Right kidney (tissue), 1 donor: ENCODE results near the gene CFAP251.
"Not testable (repeated sequence)": the region's sequence is repeated elsewhere in the genome, so short reads cannot be mapped to it uniquely, and the experiment has no call there.

Source experiments
- DNase-seq: peaks from one replicate; pipeline ENCODE4 v3.0.0-alpha.2; 2016

CFAP251 gene

DNA sequence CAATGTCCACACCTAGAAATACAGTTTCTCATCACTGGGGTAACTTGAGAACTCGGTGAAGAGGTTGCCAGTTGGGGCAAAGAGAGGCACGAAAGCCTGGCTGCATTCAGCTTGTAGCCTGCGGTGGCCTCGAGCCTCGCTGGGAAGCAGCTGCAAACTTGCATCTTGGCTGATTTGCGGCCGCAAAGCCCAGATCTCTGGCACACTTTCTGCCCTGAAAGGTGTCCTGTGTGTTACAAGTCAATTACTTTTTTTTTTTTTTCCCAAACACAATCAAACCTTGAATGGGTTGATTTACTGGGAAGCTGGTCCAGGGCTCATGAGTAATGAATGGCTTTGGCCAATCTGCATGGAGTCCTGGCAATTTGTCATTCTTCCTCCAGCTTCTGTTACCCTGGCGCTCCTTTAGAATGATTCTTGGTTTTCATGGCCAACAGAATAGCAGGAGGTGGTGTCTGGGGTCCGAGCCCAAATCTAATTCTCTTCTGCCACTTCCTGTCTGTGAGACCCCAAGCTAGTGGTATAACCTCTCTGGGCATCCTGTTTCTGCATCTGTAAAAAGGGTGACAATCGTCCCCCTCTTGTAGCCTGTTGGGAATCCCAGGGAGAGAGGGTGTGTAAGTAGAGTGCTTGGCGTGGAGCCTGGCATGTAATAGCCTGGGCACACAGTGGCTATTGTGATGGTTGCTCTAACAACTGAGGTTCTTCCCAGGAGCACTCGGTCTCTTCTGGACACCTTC, 109.9 kb downstream of the CFAP251 start:
- no peak for DNase-seq

DNA sequence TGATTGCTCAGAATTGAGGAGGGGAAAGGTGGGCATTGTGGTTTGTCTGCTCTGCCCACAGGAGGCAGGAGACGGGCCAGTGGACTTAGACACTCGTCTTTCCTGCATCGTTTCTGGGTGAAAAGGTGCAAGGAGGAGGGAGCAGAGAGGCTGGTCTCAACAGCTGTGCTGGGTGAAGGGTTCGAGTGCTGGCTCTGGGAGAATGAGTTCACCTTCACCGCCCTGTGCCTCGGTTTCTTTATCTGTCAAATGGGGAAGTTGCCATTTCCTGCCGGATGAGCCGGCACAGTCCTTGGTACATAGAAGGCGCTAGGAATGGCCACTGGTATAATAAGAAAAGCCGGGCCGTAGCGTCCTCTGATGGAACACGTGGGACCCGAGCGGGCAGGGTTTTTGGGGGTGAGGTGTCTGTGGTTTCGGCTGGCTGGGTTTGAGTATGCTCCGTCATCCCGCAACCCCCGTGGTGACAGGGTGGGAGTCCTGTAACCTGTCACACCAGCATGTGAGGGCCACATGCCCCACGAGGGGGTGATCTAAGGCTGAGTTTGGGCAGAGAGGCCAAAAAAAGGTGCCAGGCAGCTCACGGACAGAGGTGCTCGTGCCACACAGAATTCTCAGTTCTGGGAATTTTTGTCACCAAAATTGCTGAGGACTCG, 110.6 kb downstream of the CFAP251 start:
- no peak for DNase-seq

DNA sequence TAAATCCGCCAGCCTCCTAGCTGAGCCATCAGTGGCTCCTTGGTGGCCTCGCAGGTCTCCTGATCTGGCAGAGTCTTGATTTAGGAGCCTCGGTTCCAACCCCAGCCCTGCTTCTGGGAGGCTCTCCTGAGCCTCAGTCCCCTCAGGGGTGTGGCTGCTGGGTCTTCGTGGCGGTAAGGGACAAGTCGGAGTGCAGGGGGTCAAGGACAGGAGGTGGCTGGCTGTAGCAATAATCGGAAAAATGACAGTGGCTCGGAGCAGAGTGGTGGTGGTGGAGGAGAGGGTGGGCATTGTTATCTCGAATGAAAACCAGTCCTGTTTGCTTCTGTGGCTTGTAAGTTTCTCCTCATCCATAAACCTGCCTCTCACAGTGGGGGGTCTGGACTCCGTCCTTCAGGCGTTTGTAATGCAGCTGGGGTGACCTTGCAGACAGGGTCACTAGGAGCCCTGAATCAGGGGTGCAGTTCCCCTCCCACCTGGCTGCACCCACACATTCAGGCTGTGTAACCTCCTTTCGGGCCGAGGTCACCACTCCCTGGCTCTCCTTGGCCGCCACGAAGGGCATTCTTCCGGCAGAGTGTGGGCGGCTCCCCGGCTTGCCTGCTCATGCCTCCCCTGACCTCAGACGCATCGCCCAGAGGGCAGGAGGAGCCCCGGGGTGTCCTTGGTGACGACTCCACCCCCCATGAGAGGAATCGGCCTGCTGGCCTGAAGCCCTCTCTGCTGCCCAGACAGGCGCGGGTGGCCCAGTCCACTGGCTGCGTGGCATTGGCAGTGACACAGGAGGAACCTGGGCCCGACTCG, 111.4 kb downstream of the CFAP251 start:
- no peak for DNase-seq

DNA sequence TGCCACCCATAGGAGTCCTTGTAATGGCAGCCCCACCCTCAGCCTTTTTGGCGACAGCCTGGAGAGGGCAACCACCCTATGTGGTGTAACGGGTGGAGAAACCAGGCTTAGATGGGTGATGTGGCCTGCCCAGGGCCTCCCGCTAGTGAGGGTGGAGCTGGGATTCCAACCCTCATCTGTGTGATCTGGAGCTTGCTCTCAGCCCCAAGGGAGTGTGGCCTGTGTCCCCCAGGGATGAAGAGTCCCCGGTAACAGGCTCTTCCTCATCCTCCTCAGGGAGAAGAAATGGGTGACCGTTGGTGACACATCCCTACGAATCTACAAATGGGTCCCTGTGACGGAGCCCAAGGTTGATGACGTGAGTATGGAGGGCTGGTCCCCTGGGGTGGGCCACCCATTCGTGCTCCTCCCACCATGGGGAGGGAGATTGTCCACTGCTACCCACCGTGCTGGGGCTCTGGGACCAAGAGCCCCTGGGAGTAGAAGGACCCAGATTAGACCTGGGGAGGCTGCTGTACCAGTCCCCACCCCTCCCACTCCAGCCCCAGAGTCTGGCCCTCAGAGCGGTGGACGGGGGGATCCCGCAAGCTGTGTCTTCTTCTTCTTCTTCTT, 112.1 kb downstream of the CFAP251 start:
- DNase-seq = no peak

DNA sequence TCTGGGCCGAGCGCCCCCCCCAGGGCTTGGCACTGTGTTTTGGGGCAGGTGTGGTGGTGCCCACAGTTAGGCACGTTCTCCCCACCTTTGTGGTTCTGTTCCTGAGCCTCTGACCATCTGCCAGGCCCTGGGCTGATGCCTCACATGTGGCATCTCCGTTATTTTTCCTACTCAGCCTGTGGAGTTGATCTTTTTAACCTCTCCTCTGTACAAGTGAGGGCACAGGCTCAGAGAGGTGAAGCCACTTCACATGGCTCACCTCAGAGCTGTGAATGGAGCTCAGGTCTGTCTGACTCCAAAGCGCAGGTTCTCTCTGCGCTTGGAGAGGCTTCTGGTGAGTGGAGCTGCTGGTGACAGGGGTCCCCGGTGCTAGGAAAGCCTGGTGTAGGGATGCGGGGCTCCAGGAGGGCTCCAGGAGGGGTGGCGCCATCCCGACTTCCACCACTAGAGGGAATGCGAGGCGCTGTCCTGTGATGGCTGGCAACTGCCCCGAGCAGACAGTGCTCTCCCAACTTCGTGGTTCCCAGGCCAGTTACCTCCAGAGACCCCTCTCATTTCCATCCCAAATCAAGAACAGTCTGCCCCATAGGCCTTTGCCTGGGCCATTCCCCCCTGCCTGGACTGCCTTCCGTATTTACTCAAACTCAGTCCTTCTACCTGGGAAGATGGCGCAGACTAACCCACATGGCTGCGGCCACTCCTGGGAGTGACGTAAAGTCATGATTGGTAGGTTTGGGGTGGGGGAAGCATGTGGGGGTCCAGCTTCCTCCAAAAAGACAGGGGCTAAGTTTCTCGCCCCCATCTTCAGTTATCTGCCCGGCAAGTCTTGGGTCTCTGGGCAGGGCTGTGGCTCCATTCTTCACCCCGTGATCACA, 113.2 kb downstream of the CFAP251 start:
- DNase-seq = peak; percentile 40

DNA sequence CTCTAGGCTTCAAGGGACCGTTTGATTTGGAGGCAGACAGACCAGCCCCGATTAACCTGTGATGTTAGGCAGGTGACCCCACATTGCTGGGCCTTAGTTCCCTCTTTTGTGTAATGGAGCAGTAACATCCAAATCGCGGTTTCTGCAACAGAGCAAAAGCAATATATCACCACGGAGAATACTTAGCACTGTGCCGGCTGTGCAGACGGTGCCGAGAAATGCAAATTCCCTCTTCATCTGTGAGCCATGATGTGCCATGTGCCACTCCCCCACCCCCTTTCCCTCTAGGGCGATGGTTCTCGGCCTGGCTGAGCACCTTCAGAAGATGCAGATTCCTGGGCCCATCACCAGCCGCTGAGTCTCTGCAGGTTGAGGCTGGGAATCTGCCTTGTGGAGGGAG, 114.2 kb downstream of the CFAP251 start:
- no peak for DNase-seq

DNA sequence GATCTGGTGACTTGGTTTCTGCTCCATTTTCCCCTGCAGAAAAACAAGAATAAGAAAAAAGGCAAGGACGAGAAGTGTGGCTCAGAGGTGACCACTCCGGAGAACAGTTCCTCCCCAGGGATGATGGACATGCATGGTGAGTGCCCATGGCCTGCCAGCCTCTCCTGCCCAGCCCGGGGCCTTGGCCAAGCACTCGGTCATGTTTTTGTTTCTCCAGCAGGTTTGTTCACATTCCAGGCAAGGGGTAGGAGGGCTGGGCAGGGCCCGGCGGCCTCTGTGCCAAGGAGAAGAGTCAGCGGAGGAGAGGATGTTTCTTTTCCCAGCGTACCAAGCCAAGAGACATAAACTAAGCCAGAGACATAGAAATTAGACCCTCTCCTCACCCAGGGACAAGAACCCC, 116.9 kb downstream of the CFAP251 start:
- no peak for DNase-seq

DNA sequence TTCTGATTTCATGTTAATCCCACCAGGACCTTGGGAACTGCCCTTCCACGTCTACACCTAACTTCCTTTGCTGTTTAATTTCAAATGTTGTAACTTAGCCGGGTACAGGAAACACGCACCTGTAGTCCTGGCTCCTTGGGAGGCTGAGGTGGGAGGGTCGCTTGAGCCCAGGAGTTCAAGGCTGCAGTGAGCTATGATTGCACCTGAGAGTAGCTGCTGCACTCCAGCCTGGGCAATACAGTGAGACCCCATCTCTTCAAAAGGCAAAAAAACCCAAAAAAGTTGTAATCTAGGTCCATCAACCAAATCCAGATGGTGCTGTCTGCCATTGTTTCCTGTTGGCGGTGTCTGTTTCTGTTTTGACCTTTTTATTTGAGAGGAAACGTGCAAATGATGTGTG, 117.8 kb downstream of the CFAP251 start:
- no peak for DNase-seq

DNA sequence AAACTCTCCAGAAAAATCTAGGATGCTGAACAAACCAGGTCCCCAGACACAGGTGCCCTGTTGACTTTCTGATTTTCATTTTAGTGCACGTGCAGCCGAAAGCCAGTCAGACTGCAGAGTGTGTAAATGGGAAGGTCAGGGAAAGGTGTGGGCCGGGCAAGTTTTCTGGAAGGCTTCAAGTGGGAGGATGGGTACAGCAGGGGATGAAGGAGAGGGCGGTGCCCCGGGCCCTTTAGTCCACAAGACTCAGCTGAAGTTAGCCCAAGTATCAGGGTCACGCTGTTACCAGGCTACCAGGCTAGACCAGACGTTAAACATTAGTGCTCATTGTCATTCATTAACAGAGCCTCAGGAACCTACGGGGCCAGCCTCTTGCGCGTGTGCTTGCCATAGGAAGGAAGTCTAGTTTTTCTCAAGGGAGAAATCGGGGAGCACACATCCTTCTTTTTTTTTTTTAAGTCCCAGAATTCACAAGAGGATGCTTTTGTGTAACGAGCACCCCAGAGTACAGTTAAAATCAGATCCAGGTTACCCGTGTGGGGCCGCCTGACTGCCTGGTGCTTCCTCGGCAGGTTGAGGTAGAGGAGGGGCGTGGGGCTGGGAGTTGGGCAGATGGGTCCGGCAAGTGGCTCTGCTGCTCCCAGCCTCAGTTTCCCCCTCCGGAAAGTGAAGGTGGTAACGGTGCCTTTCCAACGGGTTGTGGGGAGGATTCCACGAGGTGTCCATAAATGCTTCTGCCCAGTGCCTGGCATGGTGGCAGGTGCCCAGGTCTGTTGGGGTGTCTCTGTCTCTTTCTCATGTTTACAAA, 122.4 kb downstream of the CFAP251 start:
- DNase-seq = peak; percentile 37

DNA sequence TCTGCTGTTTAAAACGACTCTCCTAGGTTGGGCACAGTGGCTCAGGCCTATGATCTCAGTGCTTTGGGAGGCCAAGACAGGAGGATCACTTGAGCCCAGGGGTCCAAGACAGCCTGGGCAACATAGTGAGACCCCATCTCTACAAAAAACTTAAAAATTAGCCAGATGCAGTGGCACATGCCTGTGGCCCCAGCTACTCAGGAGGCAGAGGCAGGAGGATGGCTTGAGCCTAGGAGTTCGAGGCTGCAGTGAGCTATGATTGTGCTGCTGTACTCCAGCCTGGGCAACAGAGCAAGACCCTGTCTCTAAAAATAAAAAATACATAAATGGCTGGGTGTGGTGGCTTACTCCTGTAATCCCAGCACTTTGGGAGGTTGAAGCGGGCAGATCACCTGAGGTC, 123.1 kb downstream of the CFAP251 start:
- DNase-seq = not testable (repeated sequence)

DNA sequence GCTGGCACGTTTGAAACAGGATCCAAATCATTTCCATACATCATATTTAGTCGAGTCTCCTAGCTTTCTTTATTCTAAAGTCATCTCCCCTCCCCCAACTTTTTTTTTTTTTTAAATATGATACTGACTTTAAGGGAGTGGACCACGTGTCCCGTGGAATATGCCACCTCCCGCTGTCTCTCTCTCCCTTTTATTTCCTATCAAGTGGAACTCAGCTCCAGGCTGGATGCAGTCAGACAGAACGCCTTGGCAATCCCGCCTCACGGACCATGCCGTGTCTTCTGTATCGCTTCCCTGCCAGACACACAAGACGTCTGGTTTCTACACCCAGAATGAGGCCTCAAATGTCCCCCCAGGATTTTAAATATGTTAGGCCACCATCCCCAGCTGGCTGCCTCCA, 124.5 kb downstream of the CFAP251 start:
- DNase-seq = no peak

DNA sequence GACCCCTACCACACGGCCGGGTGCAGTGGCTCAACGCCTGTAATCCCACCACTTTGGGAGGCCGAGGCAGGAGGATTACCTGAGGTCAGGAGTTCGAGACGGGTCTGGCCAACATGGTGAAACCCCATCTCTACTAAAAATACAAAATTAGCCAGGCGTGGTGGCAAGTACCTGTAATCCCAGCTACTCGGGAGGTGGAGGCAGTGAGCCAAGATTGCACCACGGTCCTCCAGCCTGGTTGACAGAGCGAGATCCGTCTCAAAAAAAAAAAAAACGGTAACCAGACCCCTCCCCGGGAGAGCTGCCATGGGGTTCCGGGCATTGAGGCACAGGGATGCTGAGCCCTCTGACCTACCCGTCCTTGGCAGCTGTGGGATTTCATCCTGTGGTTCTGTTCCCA, 125.1 kb downstream of the CFAP251 start:
- DNase-seq = no peak

DNA sequence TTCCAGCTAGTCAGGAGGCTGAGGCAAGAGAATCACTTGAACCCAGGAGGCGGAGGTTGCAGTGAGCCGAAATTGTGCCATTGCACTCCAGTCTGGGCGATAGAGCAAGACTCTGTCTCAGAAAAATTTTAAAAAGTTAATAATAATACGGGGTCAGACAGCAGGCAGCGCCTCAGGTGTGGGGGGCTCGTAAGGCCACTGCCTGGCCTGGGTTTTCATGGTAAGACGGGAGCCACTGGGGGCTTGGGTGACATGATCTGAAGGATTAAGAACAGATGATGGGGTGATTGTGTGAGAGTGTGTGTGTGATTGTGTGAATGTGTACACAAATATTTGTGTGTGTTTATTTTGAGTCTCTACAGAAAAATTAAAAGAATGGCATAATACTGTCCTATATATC, 126.9 kb downstream of the CFAP251 start:
- no peak for DNase-seq

DNA sequence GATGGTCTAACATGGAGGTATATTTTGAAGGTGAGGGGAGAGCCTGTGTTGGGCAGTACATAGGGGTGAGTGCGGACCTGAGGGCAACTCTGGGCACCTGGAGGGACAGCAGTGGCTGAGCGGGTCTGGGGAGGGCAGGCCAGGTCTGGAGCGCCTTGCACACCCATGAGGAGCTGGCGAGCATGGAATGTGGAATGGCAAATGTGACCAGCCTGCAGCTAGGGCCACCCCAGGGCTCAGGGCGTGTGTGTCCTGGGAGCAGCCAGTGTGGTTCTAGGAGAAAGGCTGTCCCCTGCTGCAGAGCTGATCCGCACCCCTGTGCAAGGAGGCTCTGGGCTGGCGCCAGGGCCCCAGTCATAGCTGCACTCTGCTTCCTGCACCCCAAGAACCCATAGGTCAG, 127.8 kb downstream of the CFAP251 start:
- no peak for DNase-seq

DNA sequence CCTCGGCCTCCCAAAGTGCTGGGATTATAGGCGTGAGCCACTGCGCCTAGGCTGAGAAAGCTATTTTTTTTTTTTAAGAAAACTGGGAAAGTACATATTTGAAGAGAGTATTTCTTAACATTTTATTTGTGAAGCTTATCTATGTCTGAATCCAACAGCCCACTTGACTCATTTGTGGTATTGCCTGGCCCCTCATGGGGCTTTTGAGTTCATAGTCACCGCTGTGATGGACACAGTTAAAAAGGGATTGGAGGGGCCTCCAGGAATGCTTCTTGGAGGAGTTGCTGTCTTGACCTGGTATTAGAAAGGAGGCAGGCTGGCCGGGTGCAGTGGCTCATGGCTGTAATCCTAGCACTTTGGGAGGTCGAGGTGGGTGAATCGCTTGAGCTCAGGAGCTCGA, 129.8 kb downstream of the CFAP251 start:
- DNase-seq = no peak

DNA sequence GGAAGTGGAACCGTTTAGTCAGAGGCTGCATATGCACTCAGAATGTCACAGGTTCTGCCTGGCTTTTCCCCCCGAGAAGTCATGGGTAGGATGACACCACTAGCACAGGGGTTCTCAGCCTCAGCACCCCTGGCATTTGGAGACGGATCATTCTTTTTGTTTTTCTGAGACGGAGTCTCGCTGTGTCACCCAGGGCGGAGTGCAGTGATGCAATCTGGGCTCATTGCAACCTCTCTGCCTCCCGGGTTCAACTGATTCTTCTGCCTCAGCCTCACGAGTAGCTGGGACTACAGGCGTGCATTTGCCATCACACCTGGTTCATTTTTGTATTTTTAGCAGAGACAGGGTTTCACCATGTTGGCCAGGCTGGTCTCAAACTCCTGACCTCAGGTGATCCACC, 131.4 kb downstream of the CFAP251 start:
- no peak for DNase-seq

DNA sequence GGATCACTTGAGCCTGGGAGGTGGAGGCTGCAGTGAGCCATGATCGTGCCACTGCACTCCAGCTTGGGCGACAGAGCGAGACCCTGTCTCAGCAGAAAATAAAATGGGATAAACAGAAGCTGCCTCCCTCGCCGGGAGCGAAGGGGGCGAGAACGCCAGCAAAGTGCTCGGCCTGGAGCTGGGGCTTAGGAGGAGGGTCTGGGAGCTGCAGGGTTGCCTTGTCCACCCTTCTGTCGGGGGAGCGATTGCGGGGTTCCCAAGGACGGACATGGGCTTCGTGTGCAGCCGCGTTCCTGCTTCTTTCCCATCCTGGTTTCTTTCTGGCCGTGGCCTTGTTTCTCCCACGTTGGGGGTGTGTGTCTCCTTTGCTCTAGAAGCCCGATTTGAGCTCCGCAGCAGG, 132.3 kb downstream of the CFAP251 start:
- no peak for DNase-seq

DNA sequence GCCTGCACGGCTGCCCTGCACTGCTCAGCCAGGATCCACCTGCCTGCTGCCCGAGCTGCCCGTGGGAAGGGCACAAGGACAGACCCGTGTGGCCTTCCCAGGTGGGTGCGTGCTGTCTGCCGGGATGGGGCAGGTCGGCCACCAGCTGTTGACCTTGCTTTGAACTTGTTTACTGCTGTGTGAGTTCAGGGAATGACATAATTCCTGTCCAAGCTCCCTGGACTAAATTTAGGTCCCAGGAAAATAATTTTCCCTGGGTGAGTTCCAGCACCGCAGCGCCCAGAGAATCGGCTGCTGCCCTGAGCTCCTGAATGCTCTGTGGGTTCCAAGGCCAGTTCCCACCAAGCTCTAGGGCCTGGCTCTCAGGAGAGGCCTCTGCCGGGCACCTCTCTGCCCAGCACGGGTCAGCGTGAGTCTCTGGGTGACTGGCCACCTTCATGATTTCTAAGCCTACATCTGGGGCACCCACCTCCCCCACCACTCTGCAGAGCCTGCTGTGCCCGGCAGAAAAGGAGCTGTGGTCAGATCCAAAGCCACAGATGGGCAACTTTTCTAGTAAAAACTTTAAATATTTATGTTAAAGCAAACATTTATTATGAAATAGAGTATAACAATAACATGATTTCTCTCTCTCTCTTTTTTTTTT, 133.0 kb downstream of the CFAP251 start:
- peak; percentile 37 for DNase-seq

DNA sequence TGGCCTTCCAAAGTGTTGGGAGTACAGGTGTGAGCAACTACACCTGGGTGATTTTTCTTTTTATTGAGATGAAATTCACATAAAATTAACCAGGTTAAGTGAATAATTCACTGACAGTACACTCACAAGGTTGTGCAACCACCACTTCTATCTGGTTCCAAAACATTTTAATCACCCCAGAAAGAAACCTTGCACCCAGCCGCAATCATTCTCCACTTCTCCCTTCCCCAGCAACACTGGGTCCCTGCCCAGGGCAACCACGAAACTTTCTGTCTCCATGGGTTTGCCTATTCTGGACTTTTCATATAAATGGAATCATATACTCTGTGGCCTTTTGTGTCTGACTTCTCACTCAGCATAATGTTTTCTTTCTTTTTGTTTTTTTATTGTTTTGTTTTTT, 133.9 kb downstream of the CFAP251 start:
- DNase-seq = no peak
